ENCODE measurements around the gene FBXL13.
"Not testable (repeated sequence)": the region's sequence is repeated elsewhere in the genome, so short reads cannot be mapped to it uniquely, and the experiment has no call there.

FBXL13 gene

DNA sequence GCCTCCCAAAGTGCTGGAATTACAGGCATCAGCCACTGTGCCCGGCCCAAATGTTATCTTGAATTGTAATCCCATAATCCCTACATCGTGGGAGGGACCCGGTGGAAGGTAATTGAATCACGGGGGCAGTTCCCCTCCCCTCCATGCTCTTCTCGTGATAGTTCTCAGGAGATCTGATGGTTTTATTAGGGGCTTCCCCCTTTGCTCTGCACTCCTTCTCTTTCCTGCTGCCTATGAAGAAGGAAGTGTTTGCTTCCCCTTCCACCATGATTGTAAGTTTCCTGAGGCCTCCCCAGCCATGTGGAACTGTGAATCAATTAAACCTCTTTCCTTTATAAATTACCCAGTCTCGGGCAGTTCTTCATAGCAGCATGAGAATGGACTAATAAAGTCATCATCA lies 3.6 kb upstream of the FBXL13 start:
- not testable (repeated sequence) for FAIRE-seq

DNA sequence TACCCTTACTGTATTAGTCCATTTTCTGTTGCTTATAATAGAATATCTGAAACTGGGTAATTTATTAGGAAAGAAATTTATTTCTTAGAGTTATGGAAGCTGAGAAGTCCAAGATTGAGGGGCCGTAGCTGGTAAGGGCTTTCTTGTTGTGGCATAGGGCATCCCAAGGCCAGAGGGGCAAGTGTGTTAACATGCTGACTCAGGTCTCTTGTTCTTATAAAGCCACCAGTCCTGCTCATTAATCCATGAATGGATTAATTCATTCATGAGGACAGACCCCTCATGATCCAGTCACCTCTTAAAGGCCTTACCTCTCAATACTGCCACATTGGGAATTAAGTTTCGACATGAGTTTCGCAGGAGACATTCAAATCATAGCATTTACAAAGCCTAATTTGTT lies 2.7 kb upstream of the FBXL13 start:
- no peak for FAIRE-seq

DNA sequence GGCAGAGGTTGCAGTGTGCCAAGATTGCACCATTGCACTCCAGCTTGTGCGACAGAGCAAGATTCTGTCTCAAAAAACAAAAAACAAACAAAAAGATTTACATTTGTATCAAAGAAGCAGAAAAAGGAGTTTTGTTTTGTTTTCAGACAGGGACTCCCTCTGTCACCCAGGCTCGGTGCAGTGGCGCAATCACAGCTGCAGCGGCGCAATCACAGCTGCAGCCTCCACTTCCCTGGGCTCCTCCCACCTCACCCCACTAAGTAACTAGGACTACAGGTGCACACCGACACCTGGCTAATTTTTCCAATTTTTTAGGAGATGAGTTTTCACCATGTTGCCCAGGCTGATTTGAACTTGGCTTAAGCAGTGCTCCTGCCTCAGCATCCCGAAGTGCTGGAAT lies 2.2 kb upstream of the FBXL13 start:
- no peak for FAIRE-seq

DNA sequence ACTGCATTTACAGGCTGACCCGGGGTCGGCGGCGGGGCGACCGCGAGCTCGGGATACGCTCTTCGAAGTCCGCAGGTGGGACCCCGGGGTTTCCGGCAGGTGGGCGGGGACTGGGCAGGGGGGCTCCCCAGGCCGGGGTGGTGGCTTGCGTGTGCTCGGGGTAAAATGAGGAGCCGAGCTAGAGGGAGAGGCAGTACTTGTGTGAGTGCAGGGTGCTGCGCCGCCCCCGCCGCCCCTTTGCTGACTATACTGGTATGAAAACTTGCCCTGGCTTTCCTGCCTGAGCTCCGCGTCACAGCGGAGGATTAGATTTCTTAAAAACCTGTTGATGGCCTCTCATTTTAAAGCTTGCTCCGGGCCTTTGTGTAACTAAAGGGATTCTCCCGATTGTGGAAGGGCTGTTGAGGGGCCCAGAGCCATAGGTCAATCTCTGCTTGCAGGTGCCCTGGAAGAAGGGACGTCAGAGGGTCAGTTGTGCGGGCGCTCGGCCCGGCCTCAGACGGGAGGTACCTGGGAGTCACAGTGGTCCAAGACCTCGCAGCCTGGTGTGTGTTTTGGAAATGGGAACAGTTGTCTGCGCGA lies 832 bp upstream of the FBXL13 start:
- no peak for FAIRE-seq

DNA sequence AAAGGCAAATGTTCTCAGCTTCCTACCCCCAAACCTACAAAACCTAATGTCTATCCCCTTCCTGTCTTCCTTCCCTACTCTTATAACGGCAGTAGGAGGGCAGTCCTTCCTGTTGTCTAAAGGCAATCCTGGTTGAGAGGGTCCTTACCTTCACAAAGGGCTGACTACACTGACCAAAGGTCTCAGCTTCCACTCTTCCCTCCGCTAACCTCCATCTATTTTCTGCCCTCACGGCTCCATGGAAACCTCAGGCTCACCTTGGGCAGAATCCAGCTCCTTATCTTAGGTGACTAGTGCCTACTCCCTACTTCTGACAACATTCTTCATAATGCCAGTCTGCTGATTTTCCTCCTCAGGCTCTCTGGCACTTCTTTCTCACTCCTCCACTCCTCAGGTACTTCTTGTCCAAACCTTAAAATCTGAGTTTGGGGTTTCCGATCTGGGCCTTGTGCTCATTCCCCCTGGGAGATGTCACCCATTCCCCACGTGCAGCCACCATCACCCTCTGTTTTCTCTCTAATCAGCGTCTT lies 542 bp downstream of the FBXL13 start:
- FAIRE-seq = no peak

GRCh38 chr7:103071000-103071399 lies 3.6 kb downstream of the FBXL13 start:
- FAIRE-seq = no peak

DNA sequence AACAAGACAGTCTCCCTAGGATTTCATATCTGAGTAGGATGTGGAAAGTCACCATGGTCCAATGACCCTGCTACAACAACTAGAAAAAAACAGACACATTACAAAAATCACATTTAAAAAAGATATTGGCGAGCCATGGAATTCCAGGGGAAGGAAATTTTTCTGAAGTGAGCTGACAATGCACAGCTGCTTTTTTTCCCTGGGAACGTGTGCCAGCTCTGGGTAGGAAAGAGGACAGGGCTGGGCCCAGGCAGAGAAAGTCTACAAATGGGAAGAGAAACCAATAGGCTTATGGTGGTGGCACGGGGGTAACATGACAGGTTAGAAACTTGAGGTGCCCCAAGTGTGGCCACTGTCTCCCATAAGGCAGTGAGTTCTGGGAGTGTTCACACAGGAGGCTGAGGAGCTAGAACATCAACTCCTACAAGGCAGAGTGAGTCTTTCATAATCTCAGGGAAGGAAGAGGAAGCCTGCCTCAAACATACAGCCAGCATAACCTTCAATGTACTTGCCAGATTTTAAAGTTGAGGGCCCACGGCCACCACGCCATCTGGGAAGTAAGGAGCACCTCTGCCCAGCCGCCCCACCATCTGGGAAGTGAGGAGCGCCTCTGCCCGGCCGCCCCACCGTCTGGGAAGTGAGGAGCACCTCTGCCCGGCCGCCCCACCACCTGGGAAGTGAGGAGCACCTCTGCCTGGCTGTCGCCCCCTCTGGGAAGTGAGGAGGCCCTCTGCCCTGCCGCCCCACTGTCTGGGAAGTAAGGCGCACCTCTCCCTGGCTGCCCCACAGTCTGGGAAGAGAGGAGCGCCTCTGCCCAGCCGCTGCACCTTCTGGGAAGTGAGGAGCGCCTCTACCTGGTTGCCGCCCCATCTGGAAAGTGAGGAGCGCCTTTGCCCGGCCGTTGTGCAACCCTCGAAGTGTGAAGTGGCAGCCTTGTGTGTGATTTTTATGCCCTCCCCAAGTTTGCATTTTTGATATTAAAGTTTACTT lies 5.9 kb downstream of the FBXL13 start:
- FAIRE-seq = no peak

DNA sequence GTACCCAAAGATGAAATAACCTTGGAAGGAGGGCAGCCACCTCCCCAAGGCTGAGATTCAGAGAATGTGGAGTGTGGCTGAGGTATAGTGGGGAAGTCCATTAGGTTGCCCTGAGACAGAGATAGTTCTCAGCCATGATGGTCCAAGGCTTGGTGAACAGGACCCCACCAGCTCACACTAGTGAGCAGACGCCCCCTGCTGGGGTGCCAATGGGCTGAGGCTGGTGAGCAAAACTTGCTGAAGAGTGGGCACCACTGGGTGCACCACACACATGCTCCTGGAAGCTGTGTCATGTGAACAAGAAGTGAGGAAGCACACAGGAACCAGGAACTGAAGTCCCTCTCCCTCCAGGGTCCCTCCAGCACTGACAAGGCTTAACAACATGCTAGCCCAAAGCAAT lies 8.9 kb downstream of the FBXL13 start:
- no peak for FAIRE-seq

GRCh38 chr7:103063895-103064294 lies 10.7 kb downstream of the FBXL13 start:
- FAIRE-seq = no peak

- FAIRE-seq = no peak
Observed at GRCh38 chr7:103059471-103059870, 15.1 kb downstream of the FBXL13 start.

- no peak for FAIRE-seq
Observed at GRCh38 chr7:103058122-103058521, 16.5 kb downstream of the FBXL13 start.

DNA sequence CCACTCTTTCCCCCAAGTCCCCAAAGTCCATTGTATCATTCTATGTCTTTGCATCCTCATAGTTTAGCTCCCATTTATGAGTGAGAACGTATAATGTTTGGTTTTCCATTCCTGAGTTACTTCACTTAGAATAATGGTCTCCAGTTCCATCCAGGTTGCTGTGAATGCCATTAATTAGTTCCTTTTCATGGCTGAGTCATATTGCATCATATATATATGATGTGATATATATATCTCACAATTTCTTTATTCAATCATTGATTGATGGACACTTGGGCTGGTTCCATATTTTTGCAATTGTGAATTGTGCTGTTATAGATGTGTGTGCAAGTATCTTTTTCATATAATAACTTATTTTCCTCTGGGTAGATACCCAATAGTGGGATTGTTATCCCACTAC lies 18.6 kb downstream of the FBXL13 start:
- not testable (repeated sequence) for FAIRE-seq

DNA sequence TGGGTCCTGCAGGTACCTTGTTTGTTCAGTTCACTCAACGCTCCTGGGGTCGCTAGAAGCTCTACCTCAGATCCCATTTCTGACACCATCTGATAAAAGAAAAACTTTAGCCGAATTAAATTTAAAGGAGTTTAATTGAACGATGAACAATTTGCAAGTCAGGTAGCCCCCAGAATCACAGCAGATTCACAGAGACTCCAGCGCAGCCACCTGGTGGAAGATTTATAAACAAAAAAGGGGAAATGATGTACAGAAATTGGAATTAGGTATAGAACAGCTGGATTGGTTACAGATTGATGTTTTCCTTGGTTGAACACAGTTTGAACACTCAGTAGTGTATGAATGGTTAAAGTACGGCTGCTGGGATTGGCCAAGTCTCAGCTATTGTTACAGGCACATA lies 23.1 kb downstream of the FBXL13 start:
- no peak for FAIRE-seq

DNA sequence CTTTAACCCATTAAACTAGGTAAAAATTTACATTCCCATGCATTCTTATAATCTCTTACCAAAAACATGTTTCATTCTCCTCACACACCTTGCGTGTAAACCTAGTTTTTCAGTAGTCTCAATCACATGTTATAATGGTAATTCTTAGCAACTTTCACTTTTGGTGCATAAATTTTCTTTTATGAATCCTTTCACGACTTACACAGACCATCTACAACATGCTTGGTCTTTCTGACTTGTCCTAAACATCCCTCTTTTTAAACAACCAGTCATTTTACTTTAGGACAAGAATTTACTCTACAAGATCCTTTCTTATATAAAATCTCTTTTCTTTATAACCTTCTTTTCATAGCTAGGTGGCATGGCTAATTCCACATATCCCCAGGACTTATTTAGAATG lies 25.8 kb downstream of the FBXL13 start:
- FAIRE-seq = no peak

DNA sequence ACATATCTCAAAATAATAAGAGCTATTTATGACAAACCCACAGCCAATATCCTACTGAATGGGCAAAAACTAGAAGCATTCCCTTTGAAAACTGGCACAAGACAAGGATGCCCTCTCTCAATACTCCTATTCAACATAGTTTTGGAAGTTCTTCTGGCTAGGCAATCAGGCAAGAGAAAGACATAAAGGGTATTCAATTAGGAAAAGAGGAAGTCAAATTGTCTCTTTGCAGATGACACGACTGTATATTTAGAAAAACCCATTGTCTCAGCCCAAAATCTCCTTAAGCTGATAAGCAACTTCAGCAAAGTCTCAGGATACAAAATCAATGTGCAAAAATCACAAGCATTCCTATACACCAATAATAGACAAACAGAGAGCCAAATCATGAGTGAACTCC lies 32.8 kb downstream of the FBXL13 start:
- FAIRE-seq = not testable (repeated sequence)

- FAIRE-seq = not testable (repeated sequence)
Observed at GRCh38 chr7:103037823-103038739, 36.5 kb downstream of the FBXL13 start.

DNA sequence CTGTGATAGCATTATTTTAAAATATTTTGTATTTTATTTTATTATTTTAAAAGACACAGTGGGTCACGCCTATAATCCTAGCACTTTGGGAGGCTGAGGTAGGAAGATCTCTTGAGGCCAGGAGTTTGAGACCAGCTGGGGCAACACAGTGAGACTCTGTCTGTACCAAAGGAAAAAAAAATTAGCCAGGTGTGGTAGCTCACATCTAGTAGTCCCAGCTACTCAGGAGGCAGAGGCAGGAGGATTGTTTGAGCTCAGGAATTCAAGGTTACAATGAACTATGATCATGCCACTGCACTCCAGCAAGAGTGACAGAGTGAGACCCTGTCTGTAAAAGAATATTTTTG lies 37.1 kb downstream of the FBXL13 start:
- no peak for FAIRE-seq

DNA sequence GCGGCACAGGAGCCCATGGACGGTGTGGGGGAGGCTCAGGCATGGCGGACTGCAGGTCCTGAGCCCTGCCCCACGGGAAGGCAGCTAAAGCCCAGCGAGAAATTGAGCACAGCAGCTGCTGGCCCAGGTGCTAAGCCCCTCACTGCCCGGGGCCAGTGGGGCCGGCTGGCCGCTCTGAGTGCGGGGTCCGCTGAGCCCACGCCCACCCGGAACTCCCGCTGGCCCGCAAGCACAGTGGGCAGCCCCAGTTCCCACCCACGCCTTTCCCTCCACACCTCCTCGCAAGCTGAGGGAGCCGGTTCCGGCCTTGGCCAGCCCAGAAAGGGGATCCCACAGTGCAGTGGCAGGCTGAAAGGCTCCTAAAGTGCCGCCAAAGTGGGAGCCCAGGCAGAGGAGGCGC lies 40.3 kb downstream of the FBXL13 start:
- FAIRE-seq = not testable (repeated sequence)

DNA sequence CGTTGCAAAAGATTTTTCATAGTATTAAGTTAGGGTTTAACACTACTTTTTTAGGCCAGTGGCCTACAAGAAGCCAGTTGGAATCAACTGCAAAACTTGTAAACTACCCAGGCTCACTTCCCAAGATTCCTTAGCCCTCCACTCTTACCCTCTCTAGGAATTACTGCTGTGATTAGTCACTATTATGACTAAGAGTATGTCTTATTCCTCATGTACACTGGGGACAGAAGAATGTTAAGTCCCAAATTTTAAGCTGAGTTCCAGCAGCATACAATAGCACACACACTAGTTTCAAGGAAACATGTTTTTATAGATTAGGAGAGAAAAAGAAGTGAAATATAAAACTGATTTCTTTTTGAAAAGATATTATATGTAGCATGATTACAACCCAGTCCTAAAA lies 42.8 kb downstream of the FBXL13 start:
- no peak for FAIRE-seq

DNA sequence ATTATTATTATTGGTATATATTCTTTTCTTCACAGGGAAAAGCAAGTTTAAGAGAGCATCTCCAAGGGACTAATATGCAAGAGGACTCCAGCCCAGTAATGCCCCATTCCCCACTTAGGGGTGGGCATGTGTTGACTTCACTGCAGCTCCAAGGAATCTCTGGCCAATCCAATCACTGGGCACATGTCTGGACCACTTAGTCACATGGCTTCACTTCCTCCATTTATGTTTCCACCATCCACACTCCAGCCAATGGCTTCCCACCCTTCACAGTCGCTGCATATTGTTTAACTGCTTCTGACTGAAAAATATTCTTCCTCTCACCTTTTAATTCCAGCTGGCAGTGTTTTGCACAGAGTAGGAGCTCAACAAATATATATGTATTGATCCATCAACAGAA lies 43.6 kb downstream of the FBXL13 start:
- FAIRE-seq = no peak

- FAIRE-seq = no peak
Observed at GRCh38 chr7:103025341-103025740, 49.3 kb downstream of the FBXL13 start.

DNA sequence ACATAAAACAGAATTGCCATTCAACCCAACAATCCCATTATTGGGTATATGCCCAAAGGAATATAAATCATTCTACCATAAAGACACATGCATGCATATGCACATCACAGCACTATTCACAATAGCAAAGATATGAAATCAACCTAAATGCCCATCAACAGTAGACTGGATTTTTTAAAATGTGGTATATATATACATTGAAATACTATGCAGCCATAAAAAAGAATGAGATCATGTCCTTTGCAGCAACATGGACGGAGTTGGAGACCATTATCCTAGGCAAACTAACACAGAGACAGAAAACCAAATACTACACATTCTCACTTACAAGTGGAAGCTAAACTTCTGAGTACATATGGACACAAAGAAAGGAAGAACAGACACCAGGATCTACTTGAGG lies 51.0 kb downstream of the FBXL13 start:
- not testable (repeated sequence) for FAIRE-seq

- FAIRE-seq = not testable (repeated sequence)
Observed at GRCh38 chr7:103021490-103021889, 53.1 kb downstream of the FBXL13 start.

All from TTC549 (cell line).